HCEC 1CT (cell line): ENCODE data around the gene CAPN2.
A peak's percentile ranks its signal among the peaks of the same experiment; 100 is the strongest.

ENCODE experiments used
- DNase-seq: peaks from one replicate; pipeline ENCODE4 v3.0.0-alpha.2; 2017

The CAPN2 gene

DNA sequence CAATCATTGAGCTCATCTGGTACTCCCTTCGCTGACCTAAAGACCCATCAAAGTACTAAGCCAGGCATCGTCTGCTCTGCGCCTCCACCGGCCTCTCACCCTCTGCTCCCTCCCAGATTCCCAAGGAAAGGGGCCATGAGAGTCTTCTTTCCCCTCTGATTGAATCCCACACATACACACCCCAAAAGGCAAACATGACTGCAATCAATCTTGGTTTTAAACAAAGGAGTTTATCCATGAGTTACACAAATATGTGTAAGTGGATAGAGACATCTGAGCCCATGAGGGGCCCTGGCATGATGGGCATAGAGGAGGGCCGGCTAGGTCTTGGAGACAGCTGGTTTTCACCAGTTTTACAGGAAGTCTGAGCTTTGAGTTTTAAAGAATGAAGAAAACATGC lies 50.9 kb downstream of the CAPN2 start:
- no peak for DNase-seq

- no peak for DNase-seq
Observed at GRCh38 chr1:223763881-223764280, 51.5 kb downstream of the CAPN2 start.

DNA sequence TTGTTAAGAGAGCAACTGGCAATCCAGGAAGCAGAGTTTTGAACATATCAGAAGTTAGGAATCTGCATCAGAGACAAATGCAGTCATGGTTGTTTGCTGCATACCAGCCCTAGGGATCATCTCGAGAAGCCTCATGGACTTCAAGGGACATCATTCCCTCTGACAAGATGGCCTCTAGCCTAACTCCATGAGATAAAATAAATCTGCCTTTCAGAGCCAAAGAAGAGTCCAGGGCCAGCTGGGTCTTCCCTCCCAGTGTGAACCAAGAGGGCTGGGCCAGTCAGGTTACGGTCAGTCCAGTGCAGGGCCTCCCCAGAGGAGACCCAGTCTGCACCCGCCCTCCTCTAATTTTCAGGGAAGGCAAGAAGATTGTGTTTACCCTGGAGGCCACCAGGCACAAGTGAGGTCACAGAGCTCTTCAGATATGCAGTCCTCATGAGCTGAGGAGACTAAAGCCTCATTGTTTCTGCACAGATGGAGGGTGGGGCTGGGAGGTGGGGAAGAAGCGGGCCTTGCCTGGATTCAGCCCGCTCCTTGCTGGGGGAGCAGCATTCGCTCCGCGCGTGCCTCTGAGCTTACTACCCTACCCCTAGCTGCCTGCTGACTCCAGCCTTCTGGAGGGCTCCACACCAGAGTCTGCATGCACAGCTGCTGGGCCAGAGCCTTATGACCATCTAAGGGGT lies 52.8 kb downstream of the CAPN2 start:
- DNase-seq = no peak

- no peak for DNase-seq
Observed at GRCh38 chr1:223765719-223766340, 53.5 kb downstream of the CAPN2 start.

DNA sequence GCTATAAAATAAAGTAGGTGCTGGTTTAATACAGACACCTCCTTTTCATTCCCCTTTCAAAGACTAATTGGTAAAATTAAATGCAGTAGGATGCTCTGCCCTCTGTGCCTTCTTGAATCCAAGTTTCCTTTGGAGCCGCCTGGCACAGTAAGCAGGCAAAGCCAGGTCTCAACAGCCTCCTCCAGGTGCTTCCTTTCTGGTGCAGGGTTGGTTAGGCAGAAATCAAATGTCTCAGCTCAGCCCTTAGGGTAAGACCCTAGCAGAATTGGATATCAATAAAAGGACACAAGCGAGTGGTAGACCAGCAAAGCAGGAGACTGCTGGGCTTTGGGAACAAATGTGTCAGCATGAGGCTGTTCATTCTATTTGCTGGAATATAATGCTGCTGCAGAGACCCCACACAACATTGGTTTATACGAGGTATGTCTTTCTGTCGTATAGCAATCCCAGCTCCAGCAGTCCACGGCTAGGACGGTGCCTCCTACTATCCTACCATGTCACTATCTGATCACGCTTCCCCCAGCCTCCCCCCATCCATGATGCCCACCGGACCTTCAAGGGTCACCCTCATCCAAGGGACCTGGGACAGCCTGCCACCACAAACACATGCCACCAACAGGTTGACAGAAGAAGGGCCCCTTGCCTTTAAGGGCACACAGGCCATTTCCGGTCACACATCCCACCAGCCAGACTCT lies 58.4 kb downstream of the CAPN2 start:
- no peak for DNase-seq

DNA sequence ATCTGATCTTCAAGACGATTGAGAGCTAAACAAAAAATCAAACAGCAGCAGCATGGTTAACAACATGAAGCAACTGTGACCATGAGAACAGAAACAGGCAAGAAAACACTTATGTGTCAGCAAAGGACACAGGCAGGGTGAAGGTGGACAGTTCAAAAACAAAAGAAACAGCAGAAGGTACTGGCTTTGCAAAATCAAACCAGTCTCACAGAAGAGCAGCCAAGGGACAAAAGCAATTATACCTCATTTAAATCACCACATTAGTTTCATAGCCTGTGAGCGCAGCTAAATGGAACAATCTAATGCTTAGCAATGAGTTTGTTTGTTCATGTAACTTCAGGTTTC lies 59.1 kb downstream of the CAPN2 start:
- no peak for DNase-seq

GRCh38 chr1:223771814-223772770 lies 59.8 kb downstream of the CAPN2 start:
- peak; percentile 87 for DNase-seq

DNA sequence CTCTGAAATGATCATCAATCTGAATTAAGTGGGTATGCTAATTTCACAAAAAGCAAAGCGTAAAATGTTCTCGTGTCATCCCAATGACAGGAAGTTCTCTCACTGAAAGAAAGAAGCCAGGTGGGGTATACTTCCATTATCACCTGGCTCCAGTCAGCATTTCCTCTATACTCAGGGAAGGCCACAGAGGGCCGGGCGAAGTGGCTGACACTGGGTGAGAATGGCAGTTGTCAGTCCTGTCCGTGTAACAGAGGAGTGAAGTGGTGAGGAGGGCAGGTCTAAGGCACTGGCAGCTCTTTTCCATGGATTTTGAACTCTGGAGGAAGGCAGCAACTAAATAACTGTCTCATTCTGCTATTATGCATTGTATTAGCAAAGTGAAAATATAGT lies 60.4 kb downstream of the CAPN2 start:
- DNase-seq = no peak

- DNase-seq = no peak
Observed at GRCh38 chr1:223774134-223774814, 61.9 kb downstream of the CAPN2 start.

GRCh38 chr1:223775054-223775453 lies 62.7 kb downstream of the CAPN2 start:
- DNase-seq = no peak

DNA sequence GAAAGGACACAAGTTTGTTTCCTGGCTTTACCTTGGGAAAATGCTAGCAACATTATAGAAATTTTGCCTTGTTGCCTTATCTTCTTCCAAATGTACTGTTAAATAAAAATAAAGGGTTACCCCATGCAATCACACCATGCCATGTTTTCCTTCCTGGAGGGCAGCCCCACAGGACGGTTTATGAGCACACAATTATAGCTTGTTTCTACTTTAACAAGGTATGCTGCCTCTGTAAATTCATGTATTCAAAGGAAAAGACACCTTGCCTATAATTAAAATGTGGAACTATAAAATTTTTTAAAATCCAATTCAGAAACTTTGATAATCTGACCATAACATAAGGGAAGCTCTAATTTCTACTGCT lies 63.4 kb downstream of the CAPN2 start:
- no peak for DNase-seq

- peak; percentile 82 for DNase-seq
Observed at GRCh38 chr1:223776075-223776814, 63.9 kb downstream of the CAPN2 start.

DNA sequence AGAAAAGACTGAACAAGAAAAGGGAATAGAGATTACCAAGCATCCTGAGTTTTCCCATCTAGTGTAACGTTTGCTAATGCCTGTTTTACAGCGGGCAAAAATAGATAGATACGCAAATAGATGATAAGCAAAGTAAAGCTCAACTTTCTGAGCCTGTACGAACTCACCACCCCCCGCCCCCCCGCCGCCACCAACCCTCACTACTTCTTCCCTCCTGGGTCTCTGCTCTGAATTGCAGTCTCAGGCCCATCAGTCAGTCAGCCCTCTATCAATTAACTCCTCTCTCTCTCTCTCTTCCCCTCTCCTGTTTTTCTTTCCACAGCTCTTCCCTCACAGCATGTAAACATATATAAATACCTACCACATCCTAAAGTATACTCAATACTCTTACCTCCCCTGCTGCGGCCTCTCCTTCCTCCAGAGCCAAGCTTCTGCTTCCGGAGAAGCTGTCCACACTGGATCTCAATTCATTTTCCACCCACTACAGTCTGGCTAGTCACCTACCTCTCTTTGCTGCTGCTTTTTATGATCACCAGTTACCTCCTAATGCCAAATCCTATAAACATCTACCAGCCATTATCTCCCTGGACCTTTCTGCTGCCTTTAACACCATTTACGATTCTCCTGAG lies 64.6 kb downstream of the CAPN2 start:
- DNase-seq = no peak

GRCh38 chr1:223780318-223780717 lies 68.0 kb downstream of the CAPN2 start:
- no peak for DNase-seq

DNA sequence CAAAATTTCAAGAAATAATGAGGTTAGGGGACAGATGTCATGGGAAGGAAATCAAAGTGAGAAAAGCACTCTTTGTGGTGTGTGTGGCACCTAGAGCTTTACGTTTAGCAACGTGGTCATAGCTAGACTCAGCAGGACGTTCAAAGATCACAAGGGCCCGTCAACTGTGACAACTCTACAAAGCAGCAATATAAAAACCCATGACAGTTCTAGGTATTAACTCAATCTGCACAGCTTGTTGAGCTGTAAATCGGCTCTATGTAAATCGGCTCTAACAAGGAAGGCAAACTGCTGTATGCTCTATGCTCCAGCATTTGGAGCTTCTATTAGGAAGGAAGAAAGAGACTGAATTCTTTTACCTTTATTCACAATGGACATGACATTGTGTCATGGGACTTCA lies 68.6 kb downstream of the CAPN2 start:
- no peak for DNase-seq

DNA sequence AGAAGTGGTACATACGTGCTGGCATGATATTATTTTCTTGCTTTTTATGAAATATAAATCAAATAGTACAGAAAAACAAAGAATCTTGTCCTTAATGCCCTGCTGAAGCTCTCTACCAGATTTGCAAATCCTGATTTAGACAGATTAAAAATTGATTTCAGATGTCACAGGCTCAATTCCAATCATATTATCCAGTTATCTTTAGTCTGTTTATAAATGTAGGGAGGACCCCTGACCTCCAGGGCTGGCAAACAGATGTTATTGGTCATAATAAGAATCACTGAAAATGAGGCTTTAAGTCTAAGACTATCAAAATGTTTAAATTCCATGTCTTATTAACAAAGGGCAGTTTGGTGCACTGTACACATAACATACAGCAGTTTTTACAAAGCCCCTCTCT lies 71.3 kb downstream of the CAPN2 start:
- DNase-seq = no peak

DNA sequence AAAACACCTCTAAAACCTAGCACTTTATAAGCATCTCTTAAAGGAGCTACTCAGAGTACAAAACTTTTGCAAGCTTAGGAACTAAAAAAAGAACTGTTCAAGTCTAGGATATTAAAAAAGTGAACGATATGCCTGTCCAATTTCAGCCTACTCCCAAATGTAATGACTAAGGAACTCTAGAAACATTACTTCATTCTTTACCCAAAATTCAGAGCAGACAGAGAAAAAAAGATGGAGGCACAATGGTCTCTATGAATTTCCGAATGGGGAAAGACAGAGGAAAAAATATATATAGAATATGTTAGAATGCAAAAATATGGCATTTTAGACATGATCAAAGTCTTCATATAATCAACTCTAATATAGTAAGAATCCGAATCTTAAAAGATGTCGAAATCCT lies 72.2 kb downstream of the CAPN2 start:
- no peak for DNase-seq

GRCh38 chr1:223785808-223786207 lies 73.5 kb downstream of the CAPN2 start:
- DNase-seq = no peak

DNA sequence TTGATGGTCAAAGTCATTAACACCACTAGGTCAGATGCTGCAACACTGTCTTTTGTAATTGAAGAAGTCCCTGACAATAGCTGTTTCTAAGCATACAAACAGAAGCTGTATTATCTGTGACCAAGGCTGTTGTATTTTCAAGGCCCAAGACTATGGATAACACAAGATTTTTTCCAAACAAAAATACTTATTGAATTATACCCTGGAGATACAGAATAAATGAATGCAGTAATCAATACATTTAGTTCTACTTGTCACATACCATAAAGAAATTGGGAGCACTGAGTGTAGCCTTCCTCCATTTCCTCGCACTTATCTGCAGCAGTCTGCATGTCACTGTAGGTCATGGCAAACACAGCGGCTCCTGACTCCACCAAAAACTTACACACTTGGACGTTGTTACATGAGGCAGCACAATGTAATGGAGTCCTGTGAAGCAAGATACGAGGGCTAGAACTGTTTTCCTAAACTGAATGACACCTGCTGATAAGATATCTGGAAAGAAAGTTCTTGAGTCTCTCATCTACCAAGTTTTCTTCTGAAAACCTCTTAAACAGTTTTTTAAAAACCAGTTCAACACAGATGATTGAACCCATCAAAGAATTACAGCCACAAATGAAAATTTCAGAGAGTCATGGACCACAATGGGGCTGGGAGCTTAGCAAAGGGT lies 76.5 kb downstream of the CAPN2 start:
- no peak for DNase-seq

- no peak for DNase-seq
Observed at GRCh38 chr1:223792046-223792445, 79.7 kb downstream of the CAPN2 start.

- no peak for DNase-seq
Observed at GRCh38 chr1:223793716-223794115, 81.4 kb downstream of the CAPN2 start.
